Breast epithelium (tissue), 4 donors: ENCODE data around the gene HYAL3. TPM values are rescaled to one million over a fixed set of nuclear protein-coding genes. Genes with fewer than 3 reads are reported as not detected.
"Not testable (repeated sequence)": the region's sequence is repeated elsewhere in the genome, so short reads cannot be mapped to it uniquely, and the experiment has no call there.

Experiments
- DNase-seq, 2 donors: peaks; one replicate each; pipeline ENCODE4 v3.0.0-alpha.2; 2019; ENCODE audit warnings: low spot score in 2 of 2
- H3K27ac ChIP-seq, 2 donors: fragments of 200-600 bp; sonication (generic) in 1 of 2; one replicate each; pipeline ENCODE4 v1.5.1; 2016 to 2019; ENCODE audit warnings: mild to moderate bottlenecking in 1 of 2
- H3K27me3 ChIP-seq, 2 donors: fragments of 200-600 bp; sonication (generic) in 1 of 2; one replicate each; pipeline versions ENCODE4 v1.5.1 to v1.6.0; 2017 to 2019; ENCODE audit warnings: control low read depth in 1 of 2, mild to moderate bottlenecking in 1 of 2
- H3K36me3 ChIP-seq: fragments of 200-600 bp; one replicate; pipeline ENCODE4 v1.5.1; 2019
- H3K4me1 ChIP-seq, 2 donors: fragments of 200-600 bp; sonication (generic); one replicate each; pipeline ENCODE4 v1.5.1; 2016 to 2019; ENCODE audit warnings: control low read depth in 1 of 2
- H3K4me3 ChIP-seq, 3 donors: fragments of 200-600 bp; sonication (generic); 1 replicate in 2 of 3; 2 replicates in 1 of 3; pipeline ENCODE4 v1.5.1; 2016 to 2019; ENCODE audit warnings: mild to moderate bottlenecking in 3 of 3, moderate library complexity in 2 of 3
- H3K9me3 ChIP-seq, 2 donors: fragments of 200-600 bp; sonication (generic) in 1 of 2; one replicate each; pipeline ENCODE4 v1.5.1; 2016 to 2019; ENCODE audit warnings: control low read depth in 1 of 2
- CTCF ChIP-seq, 3 donors: fragments of 450-650 bp; IDR thresholded peaks; one replicate each; pipeline ENCODE4 v1.5.1; 2016 to 2017; ENCODE audit warnings: antibody characterized with exemption in 3 of 3, mild to moderate bottlenecking in 3 of 3, moderate library complexity in 3 of 3
- POLR2A ChIP-seq: fragments of 450-650 bp; IDR thresholded peaks from one replicate; pipeline ENCODE4 v1.6.1; 2016; ENCODE audit warnings: antibody characterized with exemption, mild to moderate bottlenecking, moderate library complexity
- POLR2AphosphoS5 ChIP-seq, 3 donors: sonication (generic); formaldehyde crosslinking; IDR thresholded peaks; one replicate each; pipeline ENCODE4 v1.6.1; 2017; ENCODE audit warnings: antibody characterized with exemption in 3 of 3
- intact Hi-C: fragments of 100-400 bp; cut with DNase I; formaldehyde crosslinking; loops from one replicate; pipeline ENCODE4 v1.15.1; 2023; ENCODE audit warnings: low total_unique reads
- total RNA-seq, 3 donors: library from RNA; depleted of rRNA; stranded (reverse); fragments of >200 nt; gene quantifications; one replicate each; pipeline ENCODE4 v1.1.0, GENCODE V29; 2016

Gene HYAL3
- total RNA-seq, 3 donors from 2014 or later: 2.3 to 6.4 (median 2.7) TPM

- H3K36me3 ChIP-seq: no peaks in the 10 kb centered on the region
- H3K9me3 ChIP-seq: no peaks in the 10 kb centered on the region
- intact Hi-C loops: no loop called here
- peak overlapping the region; percentile 94 to 100 for H3K27ac ChIP-seq
- H3K4me3 ChIP-seq: no peak overlapping the region
- peaks cover 25 to 55% of the 10 kb centered on the region in 2 donors for H3K4me1 ChIP-seq
- DNase-seq: no peak
- H3K27me3 ChIP-seq: no peaks in the 10 kb centered on the region
- TF ChIP-seq POLR2A: no peak
- TF ChIP-seq CTCF (IDR thresholded peaks at IDR 0.05): no peak
- no peak for TF ChIP-seq POLR2AphosphoS5 (IDR thresholded peaks at IDR 0.05)
Measured at GRCh38 chr3:50265571-50265970, 33.6 kb downstream of the HYAL3 start.

GRCh38 chr3:50264964-50265485 lies 34.2 kb downstream of the HYAL3 start:
- no peak for DNase-seq
- peak overlapping the region; percentile 94 to 100 for H3K27ac ChIP-seq
- no peaks in the 10 kb centered on the region for H3K9me3 ChIP-seq
- H3K36me3 ChIP-seq: no peaks in the 10 kb centered on the region
- no peaks in the 10 kb centered on the region for H3K27me3 ChIP-seq
- H3K4me1 ChIP-seq: peaks cover 24 to 56% of the 10 kb centered on the region in 2 donors
- no peak for TF ChIP-seq CTCF (IDR thresholded peaks at IDR 0.05)
- intact Hi-C loops: no loop called here
- peak overlapping the region in 1 of 3 donors; percentile 7 for H3K4me3 ChIP-seq

- Histone ChIP-seq H3K27ac (peak overlapping the region; percentile 94 to 100), H3K4me3 (peak overlapping the region in 1 of 3 donors; percentile 7), H3K9me3 (no peaks in the 10 kb centered on the region), H3K4me1 (peaks cover 23 to 51% of the 10 kb centered on the region in 2 donors), H3K27me3 (no peaks in the 10 kb centered on the region), H3K36me3 (no peaks in the 10 kb centered on the region)
- intact Hi-C loops: no loop called here
- TF ChIP-seq POLR2A: no peak
- TF ChIP-seq POLR2AphosphoS5 (IDR thresholded peaks at IDR 0.05): peak in 2 of 3 donors; percentile 47
- TF ChIP-seq CTCF (IDR thresholded peaks at IDR 0.05): peak in 1 of 3 donors; percentile 13
- peak in 1 of 2 donors; percentile 93 for DNase-seq
Measured at GRCh38 chr3:50264383-50264963, 34.7 kb downstream of the HYAL3 start.

- no peak for DNase-seq
- no peaks in the 10 kb centered on the region for H3K9me3 ChIP-seq
- intact Hi-C loops: no loop called here
- peak overlapping the region in 1 of 3 donors; percentile 7 for H3K4me3 ChIP-seq
- no peaks in the 10 kb centered on the region for H3K27me3 ChIP-seq
- no peaks in the 10 kb centered on the region for H3K36me3 ChIP-seq
- H3K4me1 ChIP-seq: peaks cover 23 to 44% of the 10 kb centered on the region in 2 donors
- no peak for TF ChIP-seq CTCF (IDR thresholded peaks at IDR 0.05)
- TF ChIP-seq POLR2A: no peak
- no peak for TF ChIP-seq POLR2AphosphoS5 (IDR thresholded peaks at IDR 0.05)
- peak overlapping the region; percentile 94 to 100 for H3K27ac ChIP-seq
Measured at GRCh38 chr3:50263478-50264382, 35.5 kb downstream of the HYAL3 start.

GRCh38 chr3:50262778-50263177 lies 36.4 kb downstream of the HYAL3 start:
- Histone ChIP-seq H3K27ac (peak overlapping the region; percentile 21 to 100), H3K36me3 (no peaks in the 10 kb centered on the region), H3K4me3 (no peak overlapping the region), H3K27me3 (no peaks in the 10 kb centered on the region), H3K4me1 (peaks cover 17 to 37% of the 10 kb centered on the region in 2 donors), H3K9me3 (no peaks in the 10 kb centered on the region)
- intact Hi-C loops: no loop called here
- TF ChIP-seq POLR2A (no peak), CTCF (IDR thresholded peaks at IDR 0.05) (no peak), POLR2AphosphoS5 (IDR thresholded peaks at IDR 0.05) (no peak)
- DNase-seq: no peak

- intact Hi-C loops, H3K36me3 ChIP-seq, H3K27me3 ChIP-seq, H3K9me3 ChIP-seq, H3K4me3 ChIP-seq, DNase-seq: not testable (repeated sequence)
- H3K27ac ChIP-seq: peak overlapping the region; percentile 97 to 100
- H3K4me1 ChIP-seq: peaks cover 17 to 32% of the 10 kb centered on the region in 2 donors
Measured at GRCh38 chr3:50262200-50262599, 37.0 kb downstream of the HYAL3 start.
